Measurements from ENCODE around the gene AZIN2. TPM values are rescaled to one million over a fixed set of nuclear protein-coding genes. Genes with fewer than 3 reads are reported as not detected.
"Not testable (repeated sequence)": the region's sequence is repeated elsewhere in the genome, so short reads cannot be mapped to it uniquely, and the experiment has no call there.

AZIN2 gene
- total RNA-seq, 4 donors from 2014 or later = 2.5 to 6.1 (median 4.1) TPM

DNA sequence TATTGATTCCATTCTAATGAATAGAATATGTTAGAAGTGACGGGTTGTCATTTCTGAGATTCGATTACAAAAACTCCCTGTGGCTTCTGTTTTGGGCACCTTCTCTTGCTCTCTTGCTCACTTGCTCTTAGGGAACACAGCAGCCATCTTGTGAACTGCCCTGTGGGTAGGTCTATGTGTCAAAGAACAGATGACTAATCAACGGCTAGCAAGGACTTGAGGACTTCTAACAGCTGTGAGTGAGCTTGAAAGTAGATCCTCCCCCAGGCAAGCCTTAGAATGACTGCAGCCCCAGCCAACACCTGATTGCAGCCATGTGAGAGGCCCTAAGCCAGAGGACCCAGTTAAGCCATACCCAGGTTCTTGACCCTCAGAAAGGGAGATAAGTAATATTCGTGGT lies 49.3 kb downstream of the AZIN2 start:
- Histone ChIP-seq H3K27ac (replicated peaks in 1 of 4) (no peak overlapping the region), H3K4me3 (no peak overlapping the region), H3K9me3 (no peaks in the 10 kb centered on the region), H3K36me3 (peaks cover 0 to 11% (median 0%) of the 10 kb centered on the region in 4 donors), H3K4me1 (peaks cover 17 to 31% (median 24%) of the 10 kb centered on the region in 4 donors), H3K27me3 (no peaks in the 10 kb centered on the region)
- DNase-seq (ENCODE audit: extremely low spot score) = no peak
- intact Hi-C loops (cut with DNase I) = loop anchor here (10.0 kb wide), 1 partner anchor 165 kb away; no protein-coding TSS in a partner anchor
- no peak for TF ChIP-seq EP300 (IDR thresholded peaks at IDR 0.05)
- no peak for TF ChIP-seq POLR2A (IDR thresholded peaks at IDR 0.05; ENCODE audit: low read depth)
- no peak for TF ChIP-seq POLR2AphosphoS5 (IDR thresholded peaks at IDR 0.05)
- TF ChIP-seq, protein P1, sequence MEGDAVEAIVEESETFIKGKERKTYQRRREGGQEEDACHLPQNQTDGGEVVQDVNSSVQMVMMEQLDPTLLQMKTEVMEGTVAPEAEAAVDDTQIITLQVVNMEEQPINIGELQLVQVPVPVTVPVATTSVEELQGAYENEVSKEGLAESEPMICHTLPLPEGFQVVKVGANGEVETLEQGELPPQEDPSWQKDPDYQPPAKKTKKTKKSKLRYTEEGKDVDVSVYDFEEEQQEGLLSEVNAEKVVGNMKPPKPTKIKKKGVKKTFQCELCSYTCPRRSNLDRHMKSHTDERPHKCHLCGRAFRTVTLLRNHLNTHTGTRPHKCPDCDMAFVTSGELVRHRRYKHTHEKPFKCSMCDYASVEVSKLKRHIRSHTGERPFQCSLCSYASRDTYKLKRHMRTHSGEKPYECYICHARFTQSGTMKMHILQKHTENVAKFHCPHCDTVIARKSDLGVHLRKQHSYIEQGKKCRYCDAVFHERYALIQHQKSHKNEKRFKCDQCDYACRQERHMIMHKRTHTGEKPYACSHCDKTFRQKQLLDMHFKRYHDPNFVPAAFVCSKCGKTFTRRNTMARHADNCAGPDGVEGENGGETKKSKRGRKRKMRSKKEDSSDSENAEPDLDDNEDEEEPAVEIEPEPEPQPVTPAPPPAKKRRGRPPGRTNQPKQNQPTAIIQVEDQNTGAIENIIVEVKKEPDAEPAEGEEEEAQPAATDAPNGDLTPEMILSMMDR (IDR thresholded peaks at IDR 0.05) = no peak
- 86% methylated on average over 4 of the region's 4 CpGs for WGBS

- Histone ChIP-seq H3K4me1 (peaks cover 12 to 24% (median 18%) of the 10 kb centered on the region in 4 donors), H3K4me3 (no peak overlapping the region), H3K27ac (replicated peaks in 1 of 4) (no peak overlapping the region), H3K36me3 (peaks cover 0 to 11% (median 0%) of the 10 kb centered on the region in 4 donors), H3K9me3 (no peaks in the 10 kb centered on the region), H3K27me3 (no peaks in the 10 kb centered on the region)
- 80% methylated on average over 2 of the region's 2 CpGs for WGBS
- no peak for TF ChIP-seq POLR2AphosphoS5 (IDR thresholded peaks at IDR 0.05)
- intact Hi-C loops (cut with DNase I) = loop anchor here (10.0 kb wide), 1 partner anchor 164 kb away; no protein-coding TSS in a partner anchor
- no peak for DNase-seq (ENCODE audit: extremely low spot score)
Measured at GRCh38 chr1:33131191-33131590, 50.2 kb downstream of the AZIN2 start.

GRCh38 chr1:33132549-33132948 lies 51.6 kb downstream of the AZIN2 start:
- Histone ChIP-seq H3K4me3 (no peak overlapping the region), H3K27me3 (no peaks in the 10 kb centered on the region), H3K9me3 (no peaks in the 10 kb centered on the region), H3K4me1 (peaks cover 7 to 19% (median 12%) of the 10 kb centered on the region in 4 donors), H3K27ac (replicated peaks in 1 of 4) (no peak overlapping the region), H3K36me3 (peaks cover 0 to 11% (median 0%) of the 10 kb centered on the region in 4 donors)
- no peak for DNase-seq (ENCODE audit: extremely low spot score)
- 95% methylated on average over 2 of the region's 2 CpGs for WGBS
- TF ChIP-seq POLR2AphosphoS5 (IDR thresholded peaks at IDR 0.05) = no peak
- TF ChIP-seq POLR2A (IDR thresholded peaks at IDR 0.05; ENCODE audit: low read depth) = no peak
- TF ChIP-seq EP300 (IDR thresholded peaks at IDR 0.05) = no peak
- TF ChIP-seq, protein P1 (IDR thresholded peaks at IDR 0.05) = no peak
- intact Hi-C loops (cut with DNase I) = loop anchor here (10.0 kb wide), 1 partner anchor 162 kb away; no protein-coding TSS in a partner anchor

GRCh38 chr1:33133478-33134105 lies 52.6 kb downstream of the AZIN2 start:
- Histone ChIP-seq H3K4me1 (peaks cover 0 to 8% (median 2%) of the 10 kb centered on the region in 4 donors), H3K27me3 (no peaks in the 10 kb centered on the region), H3K27ac (replicated peaks in 1 of 4) (no peak overlapping the region), H3K9me3 (no peaks in the 10 kb centered on the region), H3K36me3 (peaks cover 0 to 11% (median 0%) of the 10 kb centered on the region in 4 donors), H3K4me3 (no peak overlapping the region)
- 83% methylated on average over 10 of the region's 10 CpGs for WGBS
- intact Hi-C loops (cut with DNase I) = loop anchor here (10.0 kb wide), 1 partner anchor 161 kb away; no protein-coding TSS in a partner anchor
- no peak for DNase-seq (ENCODE audit: extremely low spot score)
- TF ChIP-seq, protein P1 (IDR thresholded peaks at IDR 0.05) = no peak
- TF ChIP-seq POLR2AphosphoS5 (IDR thresholded peaks at IDR 0.05) (no peak), POLR2A (IDR thresholded peaks at IDR 0.05; ENCODE audit: low read depth) (no peak), EP300 (IDR thresholded peaks at IDR 0.05) (no peak)

GRCh38 chr1:33136041-33136440 lies 55.1 kb downstream of the AZIN2 start:
- WGBS = 97% methylated on average over 1 of the region's 1 CpG
- H3K27me3 ChIP-seq; H3K27ac ChIP-seq (replicated peaks in 1 of 4); H3K4me1 ChIP-seq; H3K4me3 ChIP-seq; H3K9me3 ChIP-seq; DNase-seq (ENCODE audit: extremely low spot score): not testable (repeated sequence)
- H3K36me3 ChIP-seq = peaks cover 0 to 11% (median 0%) of the 10 kb centered on the region in 4 donors
- intact Hi-C loops (cut with DNase I) = loop anchor here (10.0 kb wide), 1 partner anchor 159 kb away; no protein-coding TSS in a partner anchor

Measured in esophagus muscularis mucosa (tissue), 4 donors.